ENCODE measurements around the gene SH3BP4.

SH3BP4 gene

DNA sequence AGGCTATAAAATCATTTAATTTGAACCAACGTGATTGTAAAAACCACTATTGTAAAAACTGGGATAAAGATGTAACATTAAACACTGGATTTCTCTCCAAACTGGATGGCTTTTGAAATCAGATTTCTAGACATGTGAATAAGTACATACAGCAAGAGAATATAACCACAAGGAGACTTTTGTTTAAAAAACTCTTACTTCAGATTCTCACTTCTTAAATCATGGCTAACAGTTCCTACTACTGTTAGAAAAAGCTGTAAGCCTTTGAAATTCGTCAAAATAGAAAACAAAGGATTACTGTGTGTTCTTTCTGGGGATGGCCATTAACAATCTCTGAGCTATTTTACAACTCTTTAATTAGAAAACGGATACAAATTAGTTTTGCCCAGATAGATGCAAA lies 39.4 kb upstream of the SH3BP4 start:
- TF ChIP-seq TAF1 (IDR thresholded peaks at IDR 0.05; ENCODE audit: borderline replicate concordance, insufficient read depth, low read length) (no peak), POLR2AphosphoS5 (IDR thresholded peaks at IDR 0.05; ENCODE audit: low read depth, low read length) (no peak), FOXP2 (optimal IDR thresholded peaks at IDR 0.05; ENCODE audit: borderline replicate concordance, extremely low read depth, extremely low read length, insufficient read depth) (no peak), SIN3A (IDR thresholded peaks at IDR 0.05; ENCODE audit: borderline replicate concordance, insufficient read depth, low read length) (no peak)
- TF ChIP-seq, protein P1, sequence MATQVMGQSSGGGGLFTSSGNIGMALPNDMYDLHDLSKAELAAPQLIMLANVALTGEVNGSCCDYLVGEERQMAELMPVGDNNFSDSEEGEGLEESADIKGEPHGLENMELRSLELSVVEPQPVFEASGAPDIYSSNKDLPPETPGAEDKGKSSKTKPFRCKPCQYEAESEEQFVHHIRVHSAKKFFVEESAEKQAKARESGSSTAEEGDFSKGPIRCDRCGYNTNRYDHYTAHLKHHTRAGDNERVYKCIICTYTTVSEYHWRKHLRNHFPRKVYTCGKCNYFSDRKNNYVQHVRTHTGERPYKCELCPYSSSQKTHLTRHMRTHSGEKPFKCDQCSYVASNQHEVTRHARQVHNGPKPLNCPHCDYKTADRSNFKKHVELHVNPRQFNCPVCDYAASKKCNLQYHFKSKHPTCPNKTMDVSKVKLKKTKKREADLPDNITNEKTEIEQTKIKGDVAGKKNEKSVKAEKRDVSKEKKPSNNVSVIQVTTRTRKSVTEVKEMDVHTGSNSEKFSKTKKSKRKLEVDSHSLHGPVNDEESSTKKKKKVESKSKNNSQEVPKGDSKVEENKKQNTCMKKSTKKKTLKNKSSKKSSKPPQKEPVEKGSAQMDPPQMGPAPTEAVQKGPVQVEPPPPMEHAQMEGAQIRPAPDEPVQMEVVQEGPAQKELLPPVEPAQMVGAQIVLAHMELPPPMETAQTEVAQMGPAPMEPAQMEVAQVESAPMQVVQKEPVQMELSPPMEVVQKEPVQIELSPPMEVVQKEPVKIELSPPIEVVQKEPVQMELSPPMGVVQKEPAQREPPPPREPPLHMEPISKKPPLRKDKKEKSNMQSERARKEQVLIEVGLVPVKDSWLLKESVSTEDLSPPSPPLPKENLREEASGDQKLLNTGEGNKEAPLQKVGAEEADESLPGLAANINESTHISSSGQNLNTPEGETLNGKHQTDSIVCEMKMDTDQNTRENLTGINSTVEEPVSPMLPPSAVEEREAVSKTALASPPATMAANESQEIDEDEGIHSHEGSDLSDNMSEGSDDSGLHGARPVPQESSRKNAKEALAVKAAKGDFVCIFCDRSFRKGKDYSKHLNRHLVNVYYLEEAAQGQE (IDR thresholded peaks at IDR 0.05; ENCODE audit: insufficient read depth in 1 of 2, low read depth in 2 of 2, low read length in 2 of 2) = no peak

DNA sequence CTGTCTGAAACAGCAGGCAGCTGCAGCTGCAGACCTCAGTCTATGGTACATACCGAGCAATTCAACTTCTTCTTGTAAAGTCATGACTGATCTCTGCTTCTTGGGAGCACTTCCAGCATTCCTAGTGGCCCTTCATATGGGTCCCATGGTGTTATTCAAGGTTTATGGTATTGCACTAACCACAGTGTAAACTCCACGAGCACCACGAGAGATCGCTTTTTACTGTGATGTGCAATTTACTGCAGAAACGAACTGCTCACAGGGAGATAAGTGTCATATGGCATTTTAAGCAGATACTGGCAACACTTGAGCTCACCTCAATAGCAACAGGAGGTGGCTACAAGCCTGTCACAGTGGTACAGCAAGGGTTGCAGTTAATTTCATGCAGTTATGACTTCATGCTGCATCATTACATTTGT lies 38.6 kb upstream of the SH3BP4 start:
- TF ChIP-seq FOXP2 (optimal IDR thresholded peaks at IDR 0.05; ENCODE audit: borderline replicate concordance, extremely low read depth, extremely low read length, insufficient read depth) (no peak), POLR2AphosphoS5 (IDR thresholded peaks at IDR 0.05; ENCODE audit: low read depth, low read length) (no peak), SIN3A (IDR thresholded peaks at IDR 0.05; ENCODE audit: borderline replicate concordance, insufficient read depth, low read length) (no peak), TAF1 (IDR thresholded peaks at IDR 0.05; ENCODE audit: borderline replicate concordance, insufficient read depth, low read length) (no peak)
- TF ChIP-seq, protein P1 (IDR thresholded peaks at IDR 0.05; ENCODE audit: insufficient read depth in 1 of 2, low read depth in 2 of 2, low read length in 2 of 2) = no peak

DNA sequence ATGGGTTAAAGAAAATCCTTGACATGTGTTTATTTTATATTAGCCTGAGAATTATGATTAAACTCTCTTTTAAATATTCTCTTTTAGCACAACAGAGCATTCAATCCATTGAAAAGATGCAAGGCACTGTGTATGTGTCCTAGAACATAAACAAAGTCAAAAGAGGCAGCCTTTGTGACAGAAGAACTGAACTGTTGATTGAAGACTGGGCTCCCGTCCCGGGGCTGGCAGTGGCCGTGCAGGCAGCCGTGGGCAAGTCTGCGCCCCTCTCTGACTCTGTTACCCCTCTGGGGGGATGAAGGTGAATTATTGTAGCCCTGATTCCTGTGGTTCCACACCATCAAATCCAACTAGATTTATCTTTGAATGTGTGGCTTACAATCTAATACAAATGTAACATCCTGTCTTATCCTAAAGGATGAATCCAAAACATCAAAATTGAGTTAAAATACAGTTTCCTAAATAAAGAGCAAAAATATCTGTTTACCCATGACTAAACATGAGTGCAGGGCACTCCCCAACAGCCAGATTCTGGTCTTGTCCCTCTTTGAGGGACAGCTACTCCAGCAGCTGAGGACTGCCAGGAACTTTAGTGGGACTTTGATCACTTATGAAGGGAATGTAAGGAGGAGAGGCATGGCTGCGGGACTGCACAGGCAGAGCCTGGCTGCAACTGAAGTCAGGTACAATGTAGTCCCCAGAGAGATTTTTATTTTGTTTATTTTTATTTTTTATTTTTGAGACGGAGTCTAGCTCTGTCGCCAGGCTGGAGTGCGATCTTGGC lies 37.3 kb upstream of the SH3BP4 start:
- TF ChIP-seq SIN3A (IDR thresholded peaks at IDR 0.05; ENCODE audit: borderline replicate concordance, insufficient read depth, low read length) (no peak), FOXP2 (optimal IDR thresholded peaks at IDR 0.05; ENCODE audit: borderline replicate concordance, extremely low read depth, extremely low read length, insufficient read depth) (no peak), POLR2AphosphoS5 (IDR thresholded peaks at IDR 0.05; ENCODE audit: low read depth, low read length) (no peak), TAF1 (IDR thresholded peaks at IDR 0.05; ENCODE audit: borderline replicate concordance, insufficient read depth, low read length) (no peak)
- TF ChIP-seq, protein P1 (IDR thresholded peaks at IDR 0.05; ENCODE audit: insufficient read depth in 1 of 2, low read depth in 2 of 2, low read length in 2 of 2) = no peak

DNA sequence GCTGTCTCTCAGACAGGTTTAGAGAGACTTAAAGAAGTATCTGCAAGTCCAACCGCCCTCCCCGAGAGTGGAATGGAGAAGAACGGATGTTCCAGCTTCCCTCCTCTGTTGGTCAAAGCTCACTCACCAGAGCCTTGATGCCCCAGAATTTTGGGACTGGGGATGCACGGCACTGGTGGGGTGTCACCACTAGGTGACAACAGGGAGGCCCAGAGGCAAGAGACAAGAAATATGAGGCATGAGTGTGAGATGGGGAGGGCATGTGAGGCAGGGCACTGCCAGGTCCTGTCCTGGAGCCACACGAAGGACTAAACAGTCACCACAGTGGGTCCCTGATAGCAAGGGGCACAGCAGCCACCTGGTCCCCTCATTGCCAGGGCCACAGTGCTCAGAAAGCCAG lies 35.1 kb upstream of the SH3BP4 start:
- TF ChIP-seq, protein P1 (IDR thresholded peaks at IDR 0.05; ENCODE audit: insufficient read depth in 1 of 2, low read depth in 2 of 2, low read length in 2 of 2) = no peak
- TF ChIP-seq FOXP2 (optimal IDR thresholded peaks at IDR 0.05; ENCODE audit: borderline replicate concordance, extremely low read depth, extremely low read length, insufficient read depth) (no peak), TAF1 (IDR thresholded peaks at IDR 0.05; ENCODE audit: borderline replicate concordance, insufficient read depth, low read length) (no peak), POLR2AphosphoS5 (IDR thresholded peaks at IDR 0.05; ENCODE audit: low read depth, low read length) (no peak), SIN3A (IDR thresholded peaks at IDR 0.05; ENCODE audit: borderline replicate concordance, insufficient read depth, low read length) (no peak)
